ENCODE data around the gene OVOL3.
A peak's percentile ranks its signal among the peaks of the same experiment; 100 is the strongest.
"Not testable (repeated sequence)": the region's sequence is repeated elsewhere in the genome, so short reads cannot be mapped to it uniquely, and the experiment has no call there.

The OVOL3 gene

GRCh38 chr19:36101550-36102327 is 9.2 kb upstream of the OVOL3 start:
- DNase-seq (ENCODE audit: low read depth): no peak

- DNase-seq (ENCODE audit: low read depth): no peak
Measured at GRCh38 chr19:36103040-36103626, 7.8 kb upstream of the OVOL3 start.

GRCh38 chr19:36103842-36104552 is 6.9 kb upstream of the OVOL3 start:
- DNase-seq (ENCODE audit: low read depth): no peak

GRCh38 chr19:36106441-36106840 is 4.5 kb upstream of the OVOL3 start:
- DNase-seq (ENCODE audit: low read depth): no peak

- no peak for DNase-seq (ENCODE audit: low read depth)
Measured at GRCh38 chr19:36106991-36107390, 4.0 kb upstream of the OVOL3 start.

- DNase-seq (ENCODE audit: low read depth): no peak
Measured at GRCh38 chr19:36108684-36109083, 2.3 kb upstream of the OVOL3 start.

GRCh38 chr19:36111200-36111539 is 227 bp downstream of the OVOL3 start:
- DNase-seq (ENCODE audit: low read depth): no peak

- no peak for DNase-seq (ENCODE audit: low read depth)
Measured at GRCh38 chr19:36112678-36113077, 1.7 kb downstream of the OVOL3 start.

- no peak for DNase-seq (ENCODE audit: low read depth)
Measured at GRCh38 chr19:36113425-36113824, 2.5 kb downstream of the OVOL3 start.

- DNase-seq (ENCODE audit: low read depth): no peak
Measured at GRCh38 chr19:36113894-36114720, 3.2 kb downstream of the OVOL3 start.

- DNase-seq (ENCODE audit: low read depth): peak; percentile 100
Measured at GRCh38 chr19:36114721-36115452, 3.9 kb downstream of the OVOL3 start, which contains the start of gene POLR2I. Gene POLR2I, minus strand, starts transcription at chr19:36114875. Its CDS starts 19 bp downstream, at chr19:36114856.

- DNase-seq (ENCODE audit: low read depth): no peak
Measured at GRCh38 chr19:36115453-36116343, 4.8 kb downstream of the OVOL3 start, which contains the start of gene TBCB. Gene TBCB, plus strand, starts transcription at chr19:36115468. Its CDS starts 93 bp downstream, at chr19:36115561.

GRCh38 chr19:36116344-36116637 is 5.3 kb downstream of the OVOL3 start:
- DNase-seq (ENCODE audit: low read depth): no peak

- DNase-seq (ENCODE audit: low read depth): no peak
Measured at GRCh38 chr19:36120092-36120983, 9.4 kb downstream of the OVOL3 start.

GRCh38 chr19:36120984-36121358 is 10.0 kb downstream of the OVOL3 start:
- no peak for DNase-seq (ENCODE audit: low read depth)

- DNase-seq (ENCODE audit: low read depth): no peak
Measured at GRCh38 chr19:36121486-36122124, 10.7 kb downstream of the OVOL3 start.

GRCh38 chr19:36125557-36125956 is 14.6 kb downstream of the OVOL3 start:
- no peak for DNase-seq (ENCODE audit: low read depth)

- DNase-seq (ENCODE audit: low read depth): no peak
Measured at GRCh38 chr19:36128392-36128736, 17.4 kb downstream of the OVOL3 start.

GRCh38 chr19:36131221-36131620 is 20.3 kb downstream of the OVOL3 start:
- not testable (repeated sequence) for DNase-seq (ENCODE audit: low read depth)
